ENCODE results near the gene SH3RF3.

SH3RF3 gene

DNA sequence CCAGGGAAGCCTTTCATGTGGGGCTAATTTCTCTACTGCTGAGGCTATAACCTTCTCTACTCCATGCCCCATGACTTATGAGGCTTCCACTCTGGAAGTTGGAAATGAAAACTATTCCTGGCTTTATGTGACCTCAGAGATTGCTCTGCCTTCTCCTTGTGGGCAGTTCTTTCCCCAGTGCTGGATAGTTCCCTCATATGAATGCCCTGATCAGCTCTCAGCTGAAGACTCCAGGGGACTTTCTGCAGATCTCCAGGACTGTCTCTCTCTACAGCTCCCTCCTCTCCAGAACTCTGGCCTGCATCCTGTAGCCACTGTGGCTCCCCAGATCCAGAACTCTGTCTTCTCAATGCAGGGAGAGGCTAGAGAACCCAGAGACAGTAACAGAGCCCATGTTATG, 249.7 kb downstream of the SH3RF3 start:
- DNase-seq (ENCODE audit: low read depth) = no peak

DNA sequence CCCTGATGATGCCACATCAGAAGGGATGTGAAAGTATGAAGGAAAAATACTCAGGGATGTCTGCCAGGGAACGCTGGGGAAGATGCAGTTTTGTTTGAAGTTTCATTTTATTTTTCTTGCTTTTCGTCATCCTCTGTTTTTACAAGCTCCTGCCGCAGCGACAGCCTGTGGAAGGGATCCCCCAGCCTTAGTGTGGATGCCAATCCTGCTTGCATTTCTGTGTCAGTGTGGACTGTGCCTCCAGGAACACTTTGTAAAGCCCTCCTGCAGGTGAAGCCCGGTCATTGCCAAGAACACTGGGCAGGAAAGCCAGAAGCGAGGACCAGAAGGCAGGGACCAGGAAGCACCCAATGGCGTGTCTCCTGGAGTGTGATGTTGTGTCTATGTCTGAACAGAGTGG, 250.5 kb downstream of the SH3RF3 start:
- no peak for DNase-seq (ENCODE audit: low read depth)

DNA sequence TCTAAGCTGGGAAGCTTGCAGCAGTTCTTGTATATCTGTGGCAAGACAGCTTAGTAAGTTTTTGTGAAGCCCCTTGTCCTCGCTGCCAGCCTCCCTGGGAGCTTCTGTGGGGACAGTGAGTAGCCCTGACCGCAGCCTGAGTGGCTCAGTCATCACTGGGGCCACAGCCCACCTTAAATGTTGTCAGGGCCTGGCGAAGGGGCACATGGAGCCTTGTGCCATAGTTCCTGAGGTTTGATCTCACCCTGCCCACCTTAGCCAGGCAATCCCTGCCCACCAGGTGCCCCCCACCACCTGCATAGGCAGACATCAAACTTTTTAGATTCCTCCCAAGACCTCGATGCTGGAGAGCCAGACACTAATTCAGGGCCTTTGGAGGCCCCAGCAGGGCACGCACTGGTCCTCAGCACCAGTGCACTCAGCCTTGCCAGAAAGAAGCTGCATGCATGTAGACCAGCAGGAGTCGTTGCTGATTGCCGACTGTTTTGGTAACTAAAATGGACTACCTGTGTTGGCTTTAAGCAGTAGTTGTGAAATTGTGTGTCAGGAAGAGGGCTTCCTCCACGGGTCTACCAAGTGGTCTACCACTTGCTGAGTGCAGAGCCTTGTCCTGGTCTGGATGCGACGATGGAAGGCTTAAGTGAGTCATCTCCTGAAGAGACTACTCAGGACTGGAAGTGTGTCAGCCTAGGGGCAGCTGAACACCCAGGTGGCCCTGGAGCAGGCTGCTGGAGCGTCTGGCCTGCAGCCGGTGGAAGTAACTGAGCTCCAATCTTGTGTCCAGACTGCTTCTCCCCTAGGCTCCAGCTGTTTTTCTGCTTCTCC, 251.7 kb downstream of the SH3RF3 start:
- no peak for DNase-seq (ENCODE audit: low read depth)

DNA sequence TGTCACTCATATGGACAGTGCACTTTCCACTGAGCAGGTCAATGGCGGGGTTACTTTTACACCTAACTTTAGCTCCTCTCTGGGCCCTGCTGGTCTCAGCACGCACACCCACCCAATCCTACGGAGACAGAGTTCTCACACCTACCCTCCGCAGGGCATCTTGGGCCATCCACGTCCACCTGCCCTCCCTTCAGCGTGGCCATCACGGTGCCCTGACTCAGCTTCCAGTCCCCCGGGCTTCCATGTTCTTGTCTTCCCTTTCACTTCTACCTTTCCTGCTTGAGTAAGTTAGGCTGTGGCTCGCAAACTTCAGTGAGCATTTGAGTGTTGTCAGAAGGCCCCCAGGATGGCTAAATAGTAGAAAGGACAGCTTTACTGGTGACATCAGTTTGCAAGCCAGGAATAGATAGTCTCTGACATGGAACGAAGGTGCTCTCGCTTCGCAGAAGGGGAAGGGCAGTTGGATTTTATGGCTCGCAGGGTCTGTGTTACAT, 252.4 kb downstream of the SH3RF3 start:
- DNase-seq (ENCODE audit: low read depth) = no peak

DNA sequence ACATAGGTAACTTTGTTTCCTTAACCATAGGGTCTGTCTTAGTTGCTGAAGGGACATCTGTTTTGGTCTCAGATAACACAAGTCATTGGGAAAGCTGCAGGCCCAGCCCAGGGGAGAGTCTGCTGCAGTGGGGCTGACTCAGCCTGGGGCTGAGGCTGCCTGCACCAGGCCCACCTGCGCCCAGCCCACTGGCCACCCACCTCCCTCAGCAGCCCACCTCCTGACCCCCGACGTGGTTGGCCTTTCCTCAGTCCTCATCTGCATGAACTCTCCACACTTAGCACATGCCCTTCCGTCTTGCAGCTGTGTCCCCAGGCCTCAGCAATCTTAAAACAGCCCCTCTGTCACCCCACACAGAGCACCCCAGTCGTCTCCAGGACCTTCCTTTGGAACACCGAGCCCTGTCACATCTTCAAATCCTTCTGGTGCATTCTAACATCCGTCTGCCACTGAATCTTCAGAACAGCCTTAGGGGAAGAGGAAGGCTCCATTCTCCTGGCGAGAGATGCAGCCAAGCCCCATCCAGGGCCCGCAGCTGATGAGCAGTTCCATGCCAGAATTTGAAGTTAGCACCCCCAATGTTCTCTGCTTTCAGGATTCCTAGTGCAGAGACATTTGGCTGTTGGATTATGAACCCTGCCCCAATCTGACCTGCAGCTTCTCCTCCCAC, 253.4 kb downstream of the SH3RF3 start:
- no peak for DNase-seq (ENCODE audit: low read depth)

DNA sequence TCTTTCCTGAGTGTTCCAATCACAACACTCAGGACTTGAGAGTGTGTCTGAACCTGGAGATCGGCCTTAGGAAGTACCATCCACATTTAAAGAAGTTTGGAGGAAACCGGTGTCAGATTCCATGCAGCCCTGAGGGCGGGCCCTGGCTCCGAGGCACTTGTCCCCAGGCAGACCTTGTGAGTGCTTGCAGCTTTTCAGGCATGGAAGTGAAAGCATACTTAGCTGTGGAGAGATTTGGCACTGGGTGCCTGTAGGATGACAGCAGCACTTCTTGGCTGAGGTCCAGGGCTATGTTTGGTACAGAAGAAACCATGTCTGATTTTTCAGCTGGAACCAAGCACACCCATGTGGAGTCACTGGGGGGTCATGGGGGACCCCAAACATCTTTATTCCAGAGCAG, 253.9 kb downstream of the SH3RF3 start:
- no peak for DNase-seq (ENCODE audit: low read depth)

DNA sequence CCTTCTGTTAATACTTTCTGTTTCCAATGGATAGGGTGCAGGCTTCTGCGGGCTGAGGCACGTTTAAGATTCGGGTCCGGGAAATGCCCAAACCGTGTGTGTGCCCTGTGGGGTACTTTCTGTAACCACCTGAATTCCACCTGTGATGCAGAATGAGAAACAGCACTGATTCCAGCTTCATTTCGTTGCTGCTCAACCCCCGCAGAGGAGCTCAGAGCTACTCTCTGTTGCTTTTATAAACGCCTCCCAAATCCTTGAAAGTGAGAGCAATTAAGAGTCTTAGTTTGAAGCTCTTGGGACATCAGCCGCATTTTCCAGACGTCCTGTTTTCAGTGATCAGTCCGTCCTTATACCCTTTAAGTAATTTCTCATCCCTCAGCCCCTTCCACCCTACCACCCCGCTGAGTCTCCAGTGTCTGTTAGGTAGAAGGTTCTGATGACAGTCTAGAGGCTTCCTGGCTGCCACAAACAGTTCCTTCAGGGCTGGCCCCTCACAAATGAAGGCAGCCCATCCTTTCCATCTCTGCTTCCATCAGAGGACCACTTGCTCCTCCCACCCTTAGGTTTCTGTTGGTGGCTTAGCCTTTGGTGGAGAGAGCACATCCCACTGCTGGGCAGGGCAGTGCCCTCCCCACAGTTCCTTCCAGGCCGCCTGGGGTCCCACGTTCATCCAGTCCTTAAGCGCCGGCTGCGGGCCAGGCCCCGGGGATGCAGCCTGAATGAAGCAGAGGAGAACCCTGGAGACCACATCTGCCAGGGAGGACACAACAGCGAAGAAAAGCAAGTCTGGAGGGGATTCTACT, 254.7 kb downstream of the SH3RF3 start:
- DNase-seq (ENCODE audit: low read depth) = no peak

DNA sequence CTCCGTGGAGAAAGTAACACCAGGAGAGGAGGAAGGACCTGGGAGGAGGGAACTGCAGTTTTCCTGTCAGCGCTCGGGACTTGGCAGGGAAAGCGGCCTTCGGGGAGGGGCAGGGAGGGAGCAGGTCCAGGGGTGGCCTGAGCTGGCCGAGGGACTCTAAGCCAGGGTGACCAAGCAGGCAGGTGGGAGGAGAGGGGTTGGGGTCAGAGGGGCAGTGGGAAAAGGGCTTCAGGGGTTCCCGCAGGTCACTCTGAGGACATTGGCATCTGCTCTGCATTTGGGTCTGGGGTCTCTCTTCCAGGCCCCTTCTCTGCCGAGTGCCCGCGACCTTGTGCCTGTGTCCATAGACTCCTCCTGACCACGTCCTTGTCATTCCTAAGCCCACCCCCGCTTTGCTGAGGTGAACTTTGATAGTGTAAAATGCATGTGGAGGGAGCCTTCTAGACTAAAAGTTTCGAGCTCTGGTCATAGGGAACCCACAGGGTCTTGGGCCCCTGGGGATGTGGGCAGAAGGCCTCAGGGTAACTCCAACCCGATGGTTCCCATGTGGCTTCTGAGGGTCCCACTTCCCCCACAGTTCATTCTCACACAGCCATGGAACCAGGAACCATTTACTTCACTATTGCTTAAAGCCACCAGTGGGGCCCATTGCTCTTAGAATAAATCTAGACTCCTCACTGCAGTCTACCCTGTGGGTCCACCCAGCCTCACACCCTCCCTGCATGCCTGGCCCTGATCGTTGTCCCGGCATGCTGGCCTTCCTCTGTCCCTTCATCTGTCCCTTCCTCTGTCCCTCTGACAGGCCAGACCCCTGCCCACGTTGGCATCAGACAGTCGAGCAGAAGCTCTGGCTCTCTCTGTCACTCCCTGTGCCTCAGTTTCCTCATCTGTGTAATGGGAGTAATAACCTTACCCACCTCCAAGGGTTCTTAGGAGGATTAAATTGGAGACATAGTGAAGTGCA, 255.6 kb downstream of the SH3RF3 start:
- no peak for DNase-seq (ENCODE audit: low read depth)

DNA sequence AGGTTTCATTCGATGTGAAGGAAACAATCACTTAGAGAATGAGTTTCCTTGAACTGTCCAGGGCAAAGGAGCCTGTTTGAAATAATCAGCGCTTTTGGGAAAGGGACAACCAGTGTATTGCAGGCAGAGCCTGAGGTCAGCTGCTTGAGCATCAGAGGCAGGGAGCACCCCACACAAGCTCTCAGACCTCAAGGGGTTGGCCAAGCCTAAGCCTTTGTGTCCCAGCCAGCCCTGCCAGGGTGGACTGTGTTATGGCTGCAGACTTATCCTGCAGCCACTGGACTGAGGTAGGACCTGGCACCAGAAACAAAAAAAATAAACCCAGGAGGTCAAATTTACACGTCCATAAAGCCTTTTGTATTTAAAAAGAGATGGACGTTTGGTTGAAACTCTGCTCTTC, 256.5 kb downstream of the SH3RF3 start:
- DNase-seq (ENCODE audit: low read depth) = no peak

DNA sequence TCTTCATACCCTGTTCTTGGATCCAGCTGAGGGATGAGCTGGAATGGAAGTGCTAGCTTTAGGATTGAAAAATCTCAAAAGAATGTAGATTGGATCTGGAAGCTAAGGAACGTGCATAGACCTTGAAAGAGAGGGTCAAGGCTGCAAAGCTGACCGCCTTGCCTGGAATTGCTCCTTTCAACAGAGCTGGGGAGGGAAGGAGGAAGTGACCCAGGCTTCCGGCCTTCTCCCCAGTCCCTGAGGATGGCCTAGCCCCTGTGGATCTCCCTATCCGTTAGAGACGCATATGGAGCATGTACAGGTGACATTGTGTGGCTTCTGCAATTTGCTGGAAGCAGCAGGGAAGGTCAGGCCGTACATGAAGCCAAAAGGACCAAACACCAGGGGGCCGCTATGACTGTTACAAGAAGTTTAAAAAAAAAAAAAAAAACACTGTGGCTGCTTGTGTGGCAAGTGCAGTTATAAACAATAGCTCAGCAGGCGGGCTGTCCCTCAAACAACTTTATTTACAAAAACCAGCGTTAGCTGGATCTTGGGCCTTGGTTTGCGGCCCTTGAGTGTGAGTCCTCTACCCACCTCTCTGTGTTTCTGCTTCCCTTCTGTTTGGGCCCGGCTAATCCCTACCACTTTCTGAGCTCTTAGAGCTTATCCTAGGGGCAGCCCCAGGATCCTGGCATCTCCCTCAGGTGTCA, 257.1 kb downstream of the SH3RF3 start:
- no peak for DNase-seq (ENCODE audit: low read depth)

DNA sequence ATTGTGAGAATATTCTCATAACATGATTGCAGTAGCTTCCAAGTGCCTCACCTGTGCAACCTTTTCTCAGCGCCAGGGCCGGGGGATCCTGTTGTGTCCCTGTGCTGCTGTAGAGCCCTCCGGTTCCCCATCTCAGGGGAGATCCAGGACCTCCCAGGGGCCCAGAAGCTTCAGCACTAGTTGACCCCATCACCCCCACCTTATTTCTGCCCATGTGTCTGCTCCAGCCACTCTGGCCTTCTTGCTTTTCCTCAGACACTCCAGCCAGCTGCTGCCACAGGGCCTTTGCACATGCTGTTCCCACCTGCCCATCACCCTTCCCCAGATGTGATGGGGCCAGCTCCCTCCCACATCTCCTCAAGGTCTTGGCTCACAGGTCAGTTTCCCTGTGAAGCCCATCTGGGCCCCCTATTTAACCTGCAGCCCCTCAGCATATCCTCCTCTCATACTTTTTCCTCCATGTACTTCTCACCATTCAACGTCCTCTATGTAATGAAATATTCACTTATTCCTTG, 258.3 kb downstream of the SH3RF3 start:
- DNase-seq (ENCODE audit: low read depth) = no peak

DNA sequence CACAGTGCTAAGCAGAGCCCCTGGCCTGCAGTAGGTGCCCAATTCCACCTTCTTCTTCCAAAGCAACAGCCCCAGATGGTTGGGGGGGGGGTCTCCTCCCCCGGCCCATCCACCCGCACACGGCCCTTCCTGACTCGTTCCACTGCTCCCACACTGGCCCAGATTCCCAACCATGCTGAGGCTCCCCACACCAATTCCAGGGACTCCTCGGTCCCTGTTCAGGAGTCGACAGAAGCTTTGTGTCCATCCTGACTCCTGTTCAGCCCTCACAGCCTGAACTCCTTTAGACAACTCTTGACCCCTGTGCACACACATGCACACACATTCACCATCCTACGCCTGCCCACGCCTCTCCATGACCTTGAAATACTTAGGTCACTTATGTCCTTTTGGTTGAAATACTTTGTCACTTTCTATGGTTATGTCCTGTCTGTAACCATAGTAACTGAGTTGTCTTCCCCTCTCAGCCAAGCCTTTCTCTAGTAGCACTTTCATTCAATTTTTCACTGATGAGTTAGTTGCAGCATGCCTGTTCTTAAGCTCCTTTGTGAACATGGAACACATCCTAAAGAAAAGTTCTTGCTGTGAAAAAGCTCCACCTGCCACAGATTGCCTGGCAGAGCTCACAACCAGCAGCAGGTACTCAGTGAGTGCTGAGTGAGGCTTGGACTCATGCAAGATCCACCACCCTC, 258.9 kb downstream of the SH3RF3 start:
- no peak for DNase-seq (ENCODE audit: low read depth)

DNA sequence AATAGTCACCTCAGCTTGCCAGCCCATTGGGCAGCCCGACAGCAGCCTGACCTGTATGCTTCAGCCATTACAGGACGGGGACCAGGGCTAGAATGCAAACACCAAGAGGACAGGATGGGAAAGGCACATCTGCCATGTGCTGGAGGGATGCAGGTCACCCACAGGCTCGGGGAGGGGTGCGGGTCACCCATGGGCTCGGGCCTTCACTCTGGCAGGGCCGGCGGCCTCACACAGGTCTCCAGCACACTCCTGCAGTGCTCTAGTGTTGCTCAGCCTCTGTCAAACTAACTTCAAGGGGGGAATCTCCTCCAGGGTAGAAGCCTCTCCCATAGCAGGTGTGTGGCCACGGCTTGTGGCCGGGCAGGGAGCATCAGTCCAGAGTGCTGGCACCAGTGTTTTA, 262.2 kb downstream of the SH3RF3 start:
- no peak for DNase-seq (ENCODE audit: low read depth)

DNA sequence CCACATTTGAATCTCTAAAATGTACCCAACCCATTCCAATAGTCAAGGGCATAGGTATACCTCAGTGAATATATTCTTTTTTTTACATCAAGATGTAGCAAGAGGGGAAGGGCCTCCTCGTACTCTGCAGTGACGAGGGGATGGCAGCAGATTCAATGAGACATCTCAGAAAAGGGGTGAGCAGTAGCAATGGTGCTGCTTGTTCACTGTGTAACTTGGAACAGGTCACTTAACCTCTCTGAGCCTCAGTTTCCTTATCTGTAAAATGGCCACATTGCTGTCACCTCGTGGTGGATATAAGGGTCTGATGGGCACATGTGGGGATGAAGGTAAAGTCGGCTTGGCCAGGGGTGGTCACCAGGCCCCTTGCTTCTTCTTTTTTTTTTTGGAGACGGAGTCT, 263.1 kb downstream of the SH3RF3 start:
- no peak for DNase-seq (ENCODE audit: low read depth)

DNA sequence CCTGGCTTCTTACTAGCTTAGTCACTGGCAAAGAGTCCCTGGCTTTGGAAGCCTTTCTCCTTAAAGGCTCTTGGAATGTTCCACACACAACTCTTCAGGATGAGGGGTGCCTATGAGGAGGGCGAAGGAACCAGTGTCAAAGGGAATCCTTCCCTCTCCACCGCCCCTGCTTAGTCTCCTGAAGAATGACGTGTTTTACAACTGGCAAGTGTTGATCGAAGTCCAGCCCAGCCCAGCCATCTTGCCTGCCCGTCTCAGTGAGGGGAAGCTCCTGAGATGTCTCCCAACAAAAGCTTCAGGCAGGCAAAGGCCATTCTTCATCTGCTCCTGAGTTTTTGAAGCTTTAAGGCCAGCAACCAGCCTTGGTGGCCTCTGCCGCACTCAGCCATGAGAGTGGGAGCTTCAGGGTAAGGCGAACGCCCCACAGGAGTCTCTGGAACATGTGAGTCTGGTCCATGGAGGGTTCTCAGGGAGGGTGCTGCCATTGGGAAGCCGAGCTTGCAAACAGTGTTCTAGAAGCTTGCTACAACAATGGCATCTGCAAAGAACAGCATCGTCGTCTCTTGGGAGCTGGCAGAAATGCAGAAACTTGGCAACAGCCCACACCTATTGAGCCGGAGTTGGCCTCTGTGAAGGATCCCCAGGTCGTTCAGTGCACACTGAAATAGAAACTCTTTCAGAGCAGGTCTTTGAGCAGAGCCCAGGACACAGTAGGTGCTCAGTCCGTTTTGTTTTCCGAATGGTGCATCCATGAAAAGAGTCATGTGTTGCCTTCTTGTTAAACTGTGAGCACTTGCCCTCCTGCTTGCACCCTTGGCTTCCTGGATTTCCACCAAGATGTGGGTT, 264.0 kb downstream of the SH3RF3 start:
- DNase-seq (ENCODE audit: low read depth) = no peak

DNA sequence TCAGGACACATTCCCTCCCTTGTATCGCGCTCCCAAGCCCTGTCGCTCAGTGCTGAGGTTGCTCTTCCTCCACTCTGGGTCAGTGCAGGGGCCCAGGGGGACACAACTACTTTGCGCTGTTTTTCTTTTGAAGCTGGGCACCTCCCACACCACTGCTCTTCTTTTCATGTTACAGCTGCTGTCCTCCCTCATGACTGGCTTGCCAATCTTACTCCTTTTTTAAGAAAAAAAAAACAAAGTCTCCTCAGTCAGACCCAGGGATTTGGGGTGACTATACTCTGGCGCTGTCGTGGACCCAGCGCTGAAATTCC, 264.6 kb downstream of the SH3RF3 start:
- DNase-seq (ENCODE audit: low read depth) = no peak

DNA sequence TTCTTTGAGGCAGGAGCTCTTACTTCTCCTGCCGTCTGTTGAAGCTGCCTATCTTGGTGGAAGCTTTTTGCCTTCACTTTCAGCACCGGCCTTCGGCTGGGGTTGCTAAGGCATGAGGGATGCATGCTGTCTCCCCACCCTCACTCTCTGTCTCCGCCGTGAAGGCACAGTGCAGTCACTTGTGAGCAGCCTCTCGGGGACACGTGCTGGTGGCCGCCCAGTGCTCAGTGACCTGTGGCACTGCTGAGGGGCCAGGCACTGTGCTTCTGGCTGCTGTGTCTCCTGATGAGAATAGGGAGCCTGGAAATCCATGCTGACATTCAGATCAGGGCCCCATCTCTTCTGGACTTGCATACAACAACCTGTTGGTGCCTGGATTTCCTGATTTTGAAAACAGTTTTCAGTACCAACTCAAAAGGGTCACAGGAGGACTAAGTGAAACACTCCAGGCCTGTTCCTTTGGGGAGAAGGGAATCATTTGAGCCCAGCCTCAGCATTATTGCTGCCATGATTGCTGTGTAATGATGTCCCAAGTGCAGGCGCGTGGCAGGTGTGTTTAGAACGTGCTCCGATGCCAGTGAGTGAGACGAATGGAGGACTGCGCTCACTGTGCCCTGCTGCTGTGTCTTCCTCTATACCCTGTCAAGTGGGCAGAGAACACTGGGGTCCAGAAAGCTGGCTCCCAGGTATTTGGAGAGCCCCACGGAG, 266.6 kb downstream of the SH3RF3 start:
- no peak for DNase-seq (ENCODE audit: low read depth)
